Vagina (tissue), 2 donors: ENCODE data around the gene ABLIM1.

ENCODE experiments used
- CTCF ChIP-seq, 3 experiments: fragments of 450-650 bp in 2 of 3; fragments of 200-600 bp in 1 of 3; sonication (generic) in 1 of 3; IDR thresholded peaks; one replicate each; pipeline ENCODE4 v1.5.1; 2017 to 2019; ENCODE audit warnings: antibody characterized with exemption in 3 of 3, mild to moderate bottlenecking in 2 of 3, moderate library complexity in 2 of 3
- POLR2A ChIP-seq, 2 donors: fragments of 450-650 bp; IDR thresholded peaks; one replicate each; pipeline ENCODE4 v1.6.1; 2017; ENCODE audit warnings: antibody characterized with exemption in 2 of 2, mild to moderate bottlenecking in 2 of 2, moderate library complexity in 2 of 2
- POLR2AphosphoS5 ChIP-seq, 2 donors: sonication (generic); formaldehyde crosslinking; IDR thresholded peaks; one replicate each; pipeline ENCODE4 v1.9.0; 2017; ENCODE audit warnings: antibody characterized with exemption in 2 of 2, mild to moderate bottlenecking in 2 of 2, low read depth in 1 of 2; ENCODE audit not compliant: insufficient read depth in 1 of 2

DNA sequence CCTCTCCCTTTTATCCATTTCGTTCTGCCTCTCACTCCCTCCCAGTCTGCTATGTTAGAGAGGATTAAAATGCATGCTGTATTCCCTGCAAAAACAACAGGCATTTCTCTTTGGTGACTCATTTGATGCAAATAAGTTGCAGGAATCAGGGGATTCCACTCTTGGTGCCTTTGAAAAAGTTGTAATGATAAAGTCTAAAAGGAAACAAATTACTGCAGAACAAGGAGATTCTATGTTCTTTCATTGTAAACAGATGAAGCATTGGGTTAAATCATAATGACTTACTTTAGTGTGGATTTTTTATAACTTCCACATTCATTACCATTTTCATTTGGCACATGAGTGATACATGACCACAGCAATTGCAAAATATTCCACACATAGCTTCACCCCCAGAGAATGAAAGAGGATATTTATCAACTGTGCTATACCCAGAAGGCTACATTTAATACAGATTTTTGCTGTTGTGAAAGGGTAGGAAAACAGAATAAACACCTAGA lies 33.4 kb upstream of the ABLIM1 start:
- TF ChIP-seq CTCF (IDR thresholded peaks at IDR 0.05): no peak
- TF ChIP-seq POLR2A (IDR thresholded peaks at IDR 0.05): no peak
- no peak for TF ChIP-seq POLR2AphosphoS5 (IDR thresholded peaks at IDR 0.05; ENCODE audit: insufficient read depth in 1 of 2, low read depth in 1 of 2)
